ENCODE measurements around the gene GLUL.

DNA sequence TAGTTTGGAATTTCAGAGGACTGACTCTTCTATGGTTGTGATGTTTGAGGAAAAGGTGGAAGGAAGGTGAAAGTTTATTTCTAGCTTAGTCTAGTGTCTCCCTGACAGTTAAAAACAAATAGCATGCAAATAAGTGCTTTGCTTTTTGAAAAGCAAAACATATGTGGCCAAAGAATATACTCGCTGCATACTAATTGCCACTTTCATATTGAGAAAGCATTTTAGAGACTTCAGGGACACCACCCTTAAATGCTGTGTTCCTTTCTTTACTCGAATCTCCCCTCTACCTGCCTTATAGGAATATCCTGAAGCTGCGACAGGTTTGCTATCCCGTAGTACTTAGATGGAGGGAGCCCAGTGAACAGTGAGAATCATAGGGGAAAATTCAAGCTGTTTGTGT is 23.2 kb downstream of the GLUL start:
- TF ChIP-seq CHD2 (IDR thresholded peaks at IDR 0.05; ENCODE audit: low read length, partially characterized antibody) (no peak), CBX2 (IDR thresholded peaks at IDR 0.05; ENCODE audit: borderline replicate concordance, low read depth) (no peak), MYC (IDR thresholded peaks at IDR 0.05; ENCODE audit: borderline replicate concordance, low read length) (no peak), RNF2 (IDR thresholded peaks at IDR 0.05; ENCODE audit: borderline replicate concordance, low read depth) (no peak), GATA3 (IDR thresholded peaks at IDR 0.05; ENCODE audit: borderline replicate concordance) (no peak), POLR2AphosphoS2 (conservative IDR thresholded peaks at IDR 0.05; ENCODE audit: low read length) (no peak), ZNF302 (CRISPR knock-in tag; IDR thresholded peaks at IDR 0.05) (no peak), POLR2A (IDR thresholded peaks at IDR 0.05; ENCODE audit: low read length) (no peak)
- TF ChIP-seq, protein P1, sequence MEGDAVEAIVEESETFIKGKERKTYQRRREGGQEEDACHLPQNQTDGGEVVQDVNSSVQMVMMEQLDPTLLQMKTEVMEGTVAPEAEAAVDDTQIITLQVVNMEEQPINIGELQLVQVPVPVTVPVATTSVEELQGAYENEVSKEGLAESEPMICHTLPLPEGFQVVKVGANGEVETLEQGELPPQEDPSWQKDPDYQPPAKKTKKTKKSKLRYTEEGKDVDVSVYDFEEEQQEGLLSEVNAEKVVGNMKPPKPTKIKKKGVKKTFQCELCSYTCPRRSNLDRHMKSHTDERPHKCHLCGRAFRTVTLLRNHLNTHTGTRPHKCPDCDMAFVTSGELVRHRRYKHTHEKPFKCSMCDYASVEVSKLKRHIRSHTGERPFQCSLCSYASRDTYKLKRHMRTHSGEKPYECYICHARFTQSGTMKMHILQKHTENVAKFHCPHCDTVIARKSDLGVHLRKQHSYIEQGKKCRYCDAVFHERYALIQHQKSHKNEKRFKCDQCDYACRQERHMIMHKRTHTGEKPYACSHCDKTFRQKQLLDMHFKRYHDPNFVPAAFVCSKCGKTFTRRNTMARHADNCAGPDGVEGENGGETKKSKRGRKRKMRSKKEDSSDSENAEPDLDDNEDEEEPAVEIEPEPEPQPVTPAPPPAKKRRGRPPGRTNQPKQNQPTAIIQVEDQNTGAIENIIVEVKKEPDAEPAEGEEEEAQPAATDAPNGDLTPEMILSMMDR (IDR thresholded peaks at IDR 0.05) = no peak
